HCT116 (cell line): ENCODE measurements around the gene TPM4.

Experiments used
- POLR2A ChIP-seq: IDR thresholded peaks from 2 replicates; pipeline ENCODE4 v1.7.0; 2011; ENCODE audit warnings: borderline replicate concordance; ENCODE audit not compliant: insufficient read depth, insufficient read length; ENCODE audit errors: extremely low read depth
- RAD21 ChIP-seq: IDR thresholded peaks from 2 replicates; pipeline ENCODE4 v1.6.1; 2012; ENCODE audit warnings: low read depth, mild to moderate bottlenecking
- SP1 ChIP-seq: IDR thresholded peaks from 2 replicates; pipeline ENCODE4 v1.6.1; 2012; ENCODE audit warnings: low read depth
- YY1 ChIP-seq: IDR thresholded peaks from 2 replicates; pipeline ENCODE4 v1.6.1; 2011; ENCODE audit warnings: low read length, low read depth, moderate library complexity, mild to moderate bottlenecking; ENCODE audit not compliant: insufficient replicate concordance; ENCODE audit errors: extremely low read depth
- TF ChIP-seq, protein P1 (sequence below), 3 experiments: fragments of 200-600 bp in 1 of 3; sonication (generic) in 1 of 3; IDR thresholded peaks in 2 of 3; conservative IDR thresholded peaks in 1 of 3; 2 replicates each; pipeline ENCODE4 v1.5.1; 2012 to 2017; ENCODE audit warnings: low read depth in 2 of 3, low read length in 2 of 3, antibody characterized with exemption in 1 of 3, borderline replicate concordance in 1 of 3, control low read depth in 1 of 3, mild to moderate bottlenecking in 1 of 3, mixed read lengths in 1 of 3, mixed run types in 1 of 3, moderate library complexity in 1 of 3; ENCODE audit not compliant: insufficient read depth in 1 of 3
- TF ChIP-seq, protein P2 (sequence below): IDR thresholded peaks from 2 replicates; pipeline ENCODE4 v1.6.1; 2012

DNA sequence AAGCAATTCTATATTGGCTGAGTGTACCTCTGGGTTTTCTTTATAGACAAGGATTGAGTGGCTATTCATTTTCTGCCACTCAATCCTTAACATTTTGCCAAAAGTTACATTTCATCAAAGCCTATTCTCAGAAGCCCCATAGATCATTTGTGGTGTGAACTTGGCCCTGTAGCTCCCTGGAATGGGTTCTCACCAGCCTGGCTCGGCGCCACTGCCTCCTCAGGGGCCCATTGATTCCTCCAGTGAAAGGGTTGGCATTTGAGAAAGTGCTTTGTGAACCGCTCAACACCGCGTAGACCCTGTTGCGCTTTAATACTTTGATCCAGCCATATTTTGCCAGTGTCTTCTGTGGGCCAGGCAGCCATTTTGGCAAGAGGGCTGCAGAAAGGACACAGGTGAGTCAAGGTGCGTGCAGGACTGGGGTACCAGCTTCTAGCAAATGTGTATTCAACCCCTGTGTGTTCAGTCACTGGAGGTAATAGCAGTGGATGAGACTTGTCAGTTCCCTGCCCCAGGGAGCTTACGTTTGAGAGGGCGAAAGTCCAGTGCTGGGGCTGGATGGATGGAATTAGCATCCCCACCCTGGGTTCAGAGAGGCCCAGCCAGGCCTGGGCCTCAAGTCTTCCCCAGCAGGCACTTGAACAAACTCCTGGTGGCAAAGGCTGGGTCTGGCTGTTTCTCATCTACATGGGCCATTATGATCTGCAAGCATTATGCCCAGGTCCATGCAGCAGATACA, 39.2 kb downstream of the TPM4 start:
- no peak for TF ChIP-seq RAD21
- no peak for TF ChIP-seq SP1
- TF ChIP-seq POLR2A = no peak
- TF ChIP-seq YY1 = no peak
- TF ChIP-seq, protein P1, sequence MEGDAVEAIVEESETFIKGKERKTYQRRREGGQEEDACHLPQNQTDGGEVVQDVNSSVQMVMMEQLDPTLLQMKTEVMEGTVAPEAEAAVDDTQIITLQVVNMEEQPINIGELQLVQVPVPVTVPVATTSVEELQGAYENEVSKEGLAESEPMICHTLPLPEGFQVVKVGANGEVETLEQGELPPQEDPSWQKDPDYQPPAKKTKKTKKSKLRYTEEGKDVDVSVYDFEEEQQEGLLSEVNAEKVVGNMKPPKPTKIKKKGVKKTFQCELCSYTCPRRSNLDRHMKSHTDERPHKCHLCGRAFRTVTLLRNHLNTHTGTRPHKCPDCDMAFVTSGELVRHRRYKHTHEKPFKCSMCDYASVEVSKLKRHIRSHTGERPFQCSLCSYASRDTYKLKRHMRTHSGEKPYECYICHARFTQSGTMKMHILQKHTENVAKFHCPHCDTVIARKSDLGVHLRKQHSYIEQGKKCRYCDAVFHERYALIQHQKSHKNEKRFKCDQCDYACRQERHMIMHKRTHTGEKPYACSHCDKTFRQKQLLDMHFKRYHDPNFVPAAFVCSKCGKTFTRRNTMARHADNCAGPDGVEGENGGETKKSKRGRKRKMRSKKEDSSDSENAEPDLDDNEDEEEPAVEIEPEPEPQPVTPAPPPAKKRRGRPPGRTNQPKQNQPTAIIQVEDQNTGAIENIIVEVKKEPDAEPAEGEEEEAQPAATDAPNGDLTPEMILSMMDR (IDR thresholded peaks at IDR 0.05 in 2 of 3, conservative IDR thresholded peaks at IDR 0.05 in 1 of 3; ENCODE audit: borderline replicate concordance in 1 of 3, insufficient read depth in 1 of 3, low read depth in 2 of 3, low read length in 2 of 3) = no peak
- TF ChIP-seq, protein P2, sequence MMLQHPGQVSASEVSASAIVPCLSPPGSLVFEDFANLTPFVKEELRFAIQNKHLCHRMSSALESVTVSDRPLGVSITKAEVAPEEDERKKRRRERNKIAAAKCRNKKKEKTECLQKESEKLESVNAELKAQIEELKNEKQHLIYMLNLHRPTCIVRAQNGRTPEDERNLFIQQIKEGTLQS = no peak
